Measurements from ENCODE around the gene ASIC3. TPM values are rescaled to one million over a fixed set of nuclear protein-coding genes. Genes with fewer than 3 reads are reported as not detected.

Gene ASIC3
- total and polyA plus RNA-seq, 3 donors from 2014 or later: 20.8 to 37.9 (median 27.5) TPM

DNA sequence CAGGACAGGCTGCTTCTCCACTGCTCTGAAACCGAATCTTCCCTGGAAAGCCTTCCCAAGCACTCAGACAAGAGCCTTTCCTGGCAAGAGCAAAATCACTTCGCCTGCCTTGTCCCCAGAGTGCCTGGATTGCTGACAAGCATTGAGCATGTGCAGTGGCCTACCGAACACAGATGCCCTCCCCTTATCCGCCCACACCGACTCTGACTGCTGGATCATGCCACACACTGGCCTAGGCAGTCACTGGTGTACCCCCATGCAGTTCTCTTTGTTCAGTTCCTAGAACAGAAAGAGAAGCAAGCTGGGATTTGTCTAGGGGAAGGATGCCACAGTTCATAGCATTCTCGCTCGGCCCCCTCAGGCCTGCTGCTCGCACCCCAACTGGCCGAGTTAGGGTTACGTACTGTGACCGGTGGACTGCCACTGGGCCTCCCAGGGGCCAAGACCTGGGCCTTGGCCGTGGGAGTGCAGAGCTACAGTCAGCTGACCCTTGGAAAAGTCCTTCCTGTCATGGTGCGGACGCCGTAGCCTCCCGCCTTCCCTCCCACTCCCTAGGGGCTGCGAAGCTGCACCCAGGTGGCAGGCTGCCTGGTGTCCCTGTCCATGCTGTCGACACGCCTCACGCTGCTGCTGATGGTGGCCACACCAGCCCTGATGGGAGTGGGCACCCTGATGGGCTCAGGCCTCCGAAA is 13.2 kb upstream of the ASIC3 start:
- H3K27ac ChIP-seq: no peak overlapping the region
- intact Hi-C loops (cut with DNase I; ENCODE audit: low total_unique reads): no loop called here

DNA sequence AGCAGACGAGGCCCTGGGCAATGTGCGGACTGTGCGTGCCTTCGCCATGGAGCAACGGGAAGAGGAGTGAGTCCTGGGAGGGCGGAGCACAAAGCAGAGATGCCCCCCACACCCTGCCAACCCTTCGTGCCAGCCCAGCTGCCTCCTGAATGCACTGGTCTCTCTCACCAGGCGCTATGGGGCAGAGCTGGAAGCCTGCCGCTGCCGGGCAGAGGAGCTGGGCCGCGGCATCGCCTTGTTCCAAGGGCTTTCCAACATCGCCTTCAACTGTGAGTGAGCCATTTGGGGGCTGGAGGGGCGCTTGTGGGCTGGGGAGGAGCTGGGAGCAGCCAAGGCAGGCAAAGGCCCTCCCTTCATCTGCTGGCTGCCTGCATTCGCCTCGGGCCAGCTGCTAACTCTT is 12.4 kb upstream of the ASIC3 start:
- TF ChIP-seq, protein P1, sequence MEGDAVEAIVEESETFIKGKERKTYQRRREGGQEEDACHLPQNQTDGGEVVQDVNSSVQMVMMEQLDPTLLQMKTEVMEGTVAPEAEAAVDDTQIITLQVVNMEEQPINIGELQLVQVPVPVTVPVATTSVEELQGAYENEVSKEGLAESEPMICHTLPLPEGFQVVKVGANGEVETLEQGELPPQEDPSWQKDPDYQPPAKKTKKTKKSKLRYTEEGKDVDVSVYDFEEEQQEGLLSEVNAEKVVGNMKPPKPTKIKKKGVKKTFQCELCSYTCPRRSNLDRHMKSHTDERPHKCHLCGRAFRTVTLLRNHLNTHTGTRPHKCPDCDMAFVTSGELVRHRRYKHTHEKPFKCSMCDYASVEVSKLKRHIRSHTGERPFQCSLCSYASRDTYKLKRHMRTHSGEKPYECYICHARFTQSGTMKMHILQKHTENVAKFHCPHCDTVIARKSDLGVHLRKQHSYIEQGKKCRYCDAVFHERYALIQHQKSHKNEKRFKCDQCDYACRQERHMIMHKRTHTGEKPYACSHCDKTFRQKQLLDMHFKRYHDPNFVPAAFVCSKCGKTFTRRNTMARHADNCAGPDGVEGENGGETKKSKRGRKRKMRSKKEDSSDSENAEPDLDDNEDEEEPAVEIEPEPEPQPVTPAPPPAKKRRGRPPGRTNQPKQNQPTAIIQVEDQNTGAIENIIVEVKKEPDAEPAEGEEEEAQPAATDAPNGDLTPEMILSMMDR (IDR thresholded peaks at IDR 0.05): no peak
- TF ChIP-seq POLR2A (IDR thresholded peaks at IDR 0.05): no peak
- Histone ChIP-seq H3K9me3 (no peaks in the 10 kb centered on the region), H3K4me1 (peaks cover 19% of the 10 kb centered on the region), H3K4me3 (no peak overlapping the region), H3K27ac (no peak overlapping the region), H3K27me3 (no peaks in the 10 kb centered on the region), H3K36me3 (ENCODE audit: low read depth, missing control alignments) (no peaks in the 10 kb centered on the region)
- DNase-seq: no peak
- intact Hi-C loops (cut with DNase I; ENCODE audit: low total_unique reads): no loop called here
- WGBS, 2 donors: 95 to 98% methylated on average over 16 to 17 of the region's 17 CpGs

More for the DNA sequence above, 13.2 kb upstream of the ASIC3 start:
- no peak for DNase-seq
- Histone ChIP-seq H3K9me3 (no peaks in the 10 kb centered on the region), H3K4me3 (no peak overlapping the region), H3K4me1 (peaks cover 19% of the 10 kb centered on the region), H3K36me3 (ENCODE audit: low read depth, missing control alignments) (no peaks in the 10 kb centered on the region), H3K27me3 (no peaks in the 10 kb centered on the region)
- 82% methylated on average over 7 to 20 of the region's 21 CpGs for WGBS, 2 donors
- TF ChIP-seq POLR2A (IDR thresholded peaks at IDR 0.05): no peak
- TF ChIP-seq, protein P1 (IDR thresholded peaks at IDR 0.05): no peak

DNA sequence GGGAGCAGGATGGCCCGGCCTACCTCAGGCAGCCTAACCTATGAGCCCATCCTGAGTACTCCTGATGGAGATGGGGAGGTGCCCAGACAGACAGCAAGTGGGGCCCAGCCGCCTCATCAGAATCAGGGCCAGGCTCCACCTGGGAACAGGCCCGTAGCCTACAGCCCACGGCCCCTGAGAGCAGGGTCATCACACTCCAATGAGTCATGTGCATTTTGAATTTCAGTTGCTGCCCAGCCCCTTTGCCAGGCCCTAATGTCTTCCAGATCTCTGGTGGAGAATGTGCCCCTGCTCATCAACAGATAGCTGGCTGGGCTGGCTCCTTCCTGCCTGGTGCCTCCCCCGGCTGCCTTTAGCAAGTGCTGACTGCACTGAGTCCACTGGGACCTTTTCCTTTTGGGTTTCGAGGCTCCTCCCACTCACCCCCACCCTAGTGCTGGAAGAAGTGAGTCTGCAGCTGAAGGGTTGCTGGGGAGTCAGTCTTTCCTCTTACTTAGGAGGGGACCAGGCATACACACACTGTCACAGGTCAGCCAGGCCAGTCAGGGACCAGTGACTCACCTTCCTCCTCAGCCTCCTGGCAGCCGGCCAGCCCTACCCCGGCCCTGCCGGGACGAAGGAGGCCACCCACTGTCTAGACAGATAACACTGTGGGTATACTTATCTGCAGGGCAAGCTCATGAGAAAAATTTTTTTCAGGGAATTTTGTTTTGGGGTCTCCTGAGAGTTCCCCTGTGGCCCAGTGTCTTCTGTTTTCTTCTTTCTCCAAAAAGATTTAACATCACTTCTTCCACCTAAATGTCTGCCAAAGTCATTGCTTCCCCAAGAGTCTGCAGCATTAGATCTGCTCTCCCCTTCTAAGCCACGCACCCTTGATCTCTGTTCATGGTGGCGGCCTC is 9.1 kb upstream of the ASIC3 start:
- Histone ChIP-seq H3K4me1 (peaks cover 19% of the 10 kb centered on the region), H3K9me3 (no peaks in the 10 kb centered on the region), H3K27ac (peak overlapping the region; percentile 1 to 69), H3K36me3 (ENCODE audit: low read depth, missing control alignments) (no peaks in the 10 kb centered on the region), H3K27me3 (no peaks in the 10 kb centered on the region), H3K4me3 (no peak overlapping the region)
- intact Hi-C loops (cut with DNase I; ENCODE audit: low total_unique reads): no loop called here
- TF ChIP-seq, protein P1 (IDR thresholded peaks at IDR 0.05): no peak
- no peak for TF ChIP-seq POLR2A (IDR thresholded peaks at IDR 0.05)
- peak; percentile 74 for DNase-seq
- WGBS, 2 donors: 31 to 41% methylated on average over 8 to 12 of the region's 12 CpGs

DNA sequence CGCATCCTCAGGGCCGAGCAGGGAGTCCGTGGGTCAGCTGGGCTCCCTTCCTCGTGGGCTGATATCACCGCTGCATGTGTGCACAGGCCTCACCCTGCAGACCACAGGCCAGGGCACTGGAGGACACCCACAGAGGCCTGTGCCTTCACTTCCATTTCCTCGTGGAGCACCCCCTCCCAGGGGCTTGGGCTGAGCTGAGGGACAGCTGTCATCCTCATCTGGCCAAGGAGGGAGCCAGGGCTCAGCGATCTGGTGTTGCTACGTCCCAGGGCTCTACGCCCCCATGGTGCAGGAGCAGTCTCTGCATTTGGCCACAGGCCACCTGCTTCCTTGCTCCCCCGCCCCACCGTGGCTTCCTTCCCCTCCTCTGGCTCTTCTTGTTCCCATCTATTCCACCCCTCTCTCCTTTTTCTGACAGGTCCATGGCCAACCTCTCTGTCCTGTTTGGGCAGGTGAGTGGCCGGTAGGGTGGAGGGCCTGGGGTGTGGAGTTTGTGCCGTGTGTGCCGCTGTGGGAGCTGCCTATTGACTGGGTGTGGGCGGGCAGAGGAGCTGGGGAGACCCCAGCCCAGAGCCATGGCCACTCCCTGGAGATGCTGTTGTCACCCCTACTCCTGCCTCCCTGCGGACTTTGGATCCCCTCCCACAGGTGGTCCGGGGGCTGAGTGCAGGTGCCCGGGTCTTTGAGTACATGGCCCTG is 8.3 kb upstream of the ASIC3 start:
- H3K9me3 ChIP-seq: no peaks in the 10 kb centered on the region
- H3K4me1 ChIP-seq: peaks cover 19% of the 10 kb centered on the region
- H3K27ac ChIP-seq: peak overlapping the region in 1 of 2 donors; percentile 69
- DNase-seq: no peak
- H3K4me3 ChIP-seq: no peak overlapping the region
- no peaks in the 10 kb centered on the region for H3K27me3 ChIP-seq
- intact Hi-C loops (cut with DNase I; ENCODE audit: low total_unique reads): no loop called here
- no peaks in the 10 kb centered on the region for H3K36me3 ChIP-seq (ENCODE audit: low read depth, missing control alignments)
- WGBS, 2 donors: 53 to 61% methylated on average over 10 to 18 of the region's 18 CpGs
- TF ChIP-seq POLR2A (IDR thresholded peaks at IDR 0.05): no peak
- TF ChIP-seq, protein P1 (IDR thresholded peaks at IDR 0.05): no peak
